Breast epithelium (tissue), 3 donors: ENCODE results near the gene RBPJ.

Experiments used
- CTCF ChIP-seq, 3 donors: fragments of 450-650 bp; IDR thresholded peaks; one replicate each; pipeline ENCODE4 v1.5.1; 2016 to 2017; ENCODE audit warnings: antibody characterized with exemption in 3 of 3, mild to moderate bottlenecking in 3 of 3, moderate library complexity in 3 of 3
- POLR2A ChIP-seq: fragments of 450-650 bp; IDR thresholded peaks from one replicate; pipeline ENCODE4 v1.6.1; 2016; ENCODE audit warnings: antibody characterized with exemption, mild to moderate bottlenecking, moderate library complexity
- POLR2AphosphoS5 ChIP-seq, 3 donors: sonication (generic); formaldehyde crosslinking; IDR thresholded peaks; one replicate each; pipeline ENCODE4 v1.6.1; 2017; ENCODE audit warnings: antibody characterized with exemption in 3 of 3

DNA sequence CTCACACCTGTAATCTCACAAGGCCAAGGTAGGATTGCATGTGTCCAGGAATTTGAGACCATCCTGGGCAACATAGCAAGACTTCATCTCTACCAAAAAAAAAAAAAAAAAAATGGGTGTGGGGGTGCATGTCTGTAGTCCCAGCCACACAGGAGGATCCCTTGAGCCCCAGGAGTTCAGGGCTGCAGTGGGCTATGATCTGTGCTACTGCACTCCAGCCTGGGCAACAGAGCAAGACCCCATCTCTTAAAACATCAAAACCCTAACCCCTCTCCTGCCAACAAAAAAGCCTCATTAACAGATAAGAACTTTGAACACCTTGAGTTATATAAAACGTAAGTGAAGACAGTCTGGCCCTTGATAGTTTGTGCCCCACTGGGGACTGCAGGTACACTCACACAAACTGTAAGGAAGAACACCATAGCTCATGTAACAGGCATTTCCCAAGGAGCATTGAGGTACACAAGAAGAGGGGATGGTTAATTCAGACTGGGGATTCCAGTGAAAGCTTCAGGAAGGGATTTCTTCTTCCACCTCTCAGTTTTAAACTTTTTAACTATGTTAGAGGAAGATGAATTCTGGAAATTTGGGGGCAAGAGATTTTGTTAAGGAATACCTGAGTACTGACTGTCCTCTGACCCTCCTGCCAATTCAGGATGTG is 34.7 kb downstream of the RBPJ start:
- TF ChIP-seq CTCF (IDR thresholded peaks at IDR 0.05): no peak
- no peak for TF ChIP-seq POLR2A
- TF ChIP-seq POLR2AphosphoS5 (IDR thresholded peaks at IDR 0.05): no peak
